Measurements from ENCODE around the gene GJB3.
"Not testable (repeated sequence)": the region's sequence is repeated elsewhere in the genome, so short reads cannot be mapped to it uniquely, and the experiment has no call there.

Gene GJB3

DNA sequence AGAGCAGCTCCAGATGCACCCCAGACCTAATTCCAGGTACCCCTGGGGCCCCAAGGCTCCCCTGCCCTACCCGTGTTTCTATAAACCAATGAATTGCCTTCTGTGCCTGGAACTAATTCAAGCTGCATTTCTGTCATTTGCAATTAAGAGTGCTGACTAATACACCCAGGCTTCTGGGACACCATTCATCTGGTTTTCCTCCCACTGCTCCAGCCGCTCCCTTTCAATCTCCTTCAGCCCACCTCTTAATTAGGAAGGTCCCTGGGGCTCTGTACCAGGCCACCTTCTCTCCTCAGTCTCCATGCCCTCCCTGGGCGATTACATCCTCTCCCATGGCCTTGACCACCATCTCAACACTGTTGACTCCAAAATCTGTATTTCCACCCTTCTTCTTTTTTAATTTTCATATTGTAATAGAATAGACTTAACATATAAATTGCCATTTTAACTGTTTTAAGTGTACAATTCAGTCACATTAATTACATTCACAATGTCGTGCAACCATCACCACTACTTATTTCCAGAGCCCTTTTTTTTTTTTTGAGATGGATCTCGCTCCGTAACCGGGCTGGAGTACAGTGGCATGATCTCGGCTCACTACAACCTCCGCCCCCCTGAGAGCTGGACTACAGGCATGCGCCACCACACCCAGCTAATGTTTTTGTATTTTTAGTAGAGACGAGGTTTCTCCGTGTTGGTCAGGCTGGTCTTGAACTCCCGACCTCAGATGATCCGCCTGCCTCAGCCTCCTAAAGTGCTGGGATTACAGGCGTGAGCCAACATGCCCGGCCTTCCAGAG is 9.2 kb upstream of the GJB3 start:
- TF ChIP-seq, protein P1, sequence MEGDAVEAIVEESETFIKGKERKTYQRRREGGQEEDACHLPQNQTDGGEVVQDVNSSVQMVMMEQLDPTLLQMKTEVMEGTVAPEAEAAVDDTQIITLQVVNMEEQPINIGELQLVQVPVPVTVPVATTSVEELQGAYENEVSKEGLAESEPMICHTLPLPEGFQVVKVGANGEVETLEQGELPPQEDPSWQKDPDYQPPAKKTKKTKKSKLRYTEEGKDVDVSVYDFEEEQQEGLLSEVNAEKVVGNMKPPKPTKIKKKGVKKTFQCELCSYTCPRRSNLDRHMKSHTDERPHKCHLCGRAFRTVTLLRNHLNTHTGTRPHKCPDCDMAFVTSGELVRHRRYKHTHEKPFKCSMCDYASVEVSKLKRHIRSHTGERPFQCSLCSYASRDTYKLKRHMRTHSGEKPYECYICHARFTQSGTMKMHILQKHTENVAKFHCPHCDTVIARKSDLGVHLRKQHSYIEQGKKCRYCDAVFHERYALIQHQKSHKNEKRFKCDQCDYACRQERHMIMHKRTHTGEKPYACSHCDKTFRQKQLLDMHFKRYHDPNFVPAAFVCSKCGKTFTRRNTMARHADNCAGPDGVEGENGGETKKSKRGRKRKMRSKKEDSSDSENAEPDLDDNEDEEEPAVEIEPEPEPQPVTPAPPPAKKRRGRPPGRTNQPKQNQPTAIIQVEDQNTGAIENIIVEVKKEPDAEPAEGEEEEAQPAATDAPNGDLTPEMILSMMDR (IDR thresholded peaks at IDR 0.05): no peak
- Histone ChIP-seq H3K27ac (no peak overlapping the region), H3K4me3 (no peak overlapping the region)
- DNase-seq (ENCODE audit: low spot score): no peak

GRCh38 chr1:34773114-34773513 is 7.9 kb upstream of the GJB3 start:
- H3K4me3 ChIP-seq; H3K27ac ChIP-seq; DNase-seq (ENCODE audit: low spot score): not testable (repeated sequence)

- DNase-seq (ENCODE audit: low spot score): no peak
- TF ChIP-seq, protein P1 (IDR thresholded peaks at IDR 0.05): no peak
- H3K27ac ChIP-seq: no peak overlapping the region
- H3K4me3 ChIP-seq: no peak overlapping the region
These were observed 6.1 kb upstream of the GJB3 start for GRCh38 chr1:34774957-34775356.

DNA sequence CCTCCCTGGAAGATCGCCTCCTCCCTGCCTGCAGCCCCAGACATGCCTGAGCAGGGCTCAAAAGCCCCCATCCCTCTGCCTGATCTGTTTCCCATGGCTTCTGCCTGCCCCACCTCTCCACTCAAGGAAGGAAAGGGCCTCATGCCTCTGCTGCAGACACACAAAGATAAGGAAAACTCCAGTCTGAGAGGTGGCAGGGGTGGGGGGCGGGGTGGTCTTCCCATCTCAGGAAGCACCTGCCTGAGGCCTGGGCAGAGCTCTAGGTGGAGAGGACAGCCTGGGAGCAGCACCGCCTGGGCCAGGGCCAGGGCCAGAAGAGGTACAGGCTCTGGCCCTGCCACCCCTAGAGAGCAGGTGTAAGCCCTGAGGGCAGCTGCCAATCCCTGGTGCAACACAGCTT is 4.1 kb upstream of the GJB3 start:
- TF ChIP-seq, protein P1 (IDR thresholded peaks at IDR 0.05): no peak
- Histone ChIP-seq H3K27ac (no peak overlapping the region), H3K4me3 (no peak overlapping the region)
- DNase-seq (ENCODE audit: low spot score): no peak

- no peak overlapping the region for H3K4me3 ChIP-seq
- no peak for DNase-seq (ENCODE audit: low spot score)
- no peak overlapping the region for H3K27ac ChIP-seq
- TF ChIP-seq, protein P1 (IDR thresholded peaks at IDR 0.05): no peak
These were observed 3.3 kb upstream of the GJB3 start for GRCh38 chr1:34777519-34778321.

DNA sequence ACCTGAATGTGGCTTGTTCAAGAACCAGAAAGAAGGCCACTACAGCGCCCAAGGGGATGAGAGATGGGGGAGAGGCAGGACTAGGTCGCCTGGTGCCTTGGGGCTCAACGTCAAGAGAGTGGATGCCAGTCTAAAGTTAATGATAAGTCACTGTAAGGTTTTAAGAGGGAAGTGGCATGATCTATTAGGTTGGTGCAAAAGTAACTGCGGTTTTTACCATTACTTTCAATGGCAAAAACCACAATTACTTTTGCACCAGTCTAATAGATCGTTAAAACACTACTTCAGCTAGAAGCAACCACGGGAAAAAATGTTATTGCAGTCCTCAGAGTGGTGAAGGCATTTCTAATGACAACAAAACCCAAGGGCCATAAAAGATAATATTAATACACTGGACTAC is 2.6 kb upstream of the GJB3 start:
- no peak for DNase-seq (ENCODE audit: low spot score)
- no peak overlapping the region for H3K27ac ChIP-seq
- TF ChIP-seq, protein P1 (IDR thresholded peaks at IDR 0.05): no peak
- H3K4me3 ChIP-seq: no peak overlapping the region

- no peak overlapping the region for H3K4me3 ChIP-seq
- TF ChIP-seq, protein P1 (IDR thresholded peaks at IDR 0.05): no peak
- no peak for DNase-seq (ENCODE audit: low spot score)
- H3K27ac ChIP-seq: no peak overlapping the region
These were observed 2.0 kb upstream of the GJB3 start for GRCh38 chr1:34779005-34779404.

Data from coronary artery (tissue), 2 donors.